Measurements from ENCODE around the gene KIF21B.

Gene KIF21B

GRCh38 chr1:201013031-201013485 lies 10.5 kb downstream of the KIF21B start:
- Histone ChIP-seq H3K4me3 (ENCODE audit: low read depth in 1 of 2, low read length in 2 of 2) (no peak overlapping the region), H3K27me3 (ENCODE audit: control insufficient read depth in 1 of 2, insufficient read depth in 2 of 2, low read length in 2 of 2) (no peaks in the 10 kb centered on the region), H3K36me3 (ENCODE audit: control insufficient read depth in 1 of 2, insufficient read depth in 2 of 2, low read length in 2 of 2) (no peaks in the 10 kb centered on the region), H3K27ac (ENCODE audit: low read depth, low read length) (no peak overlapping the region), H3K4me1 (ENCODE audit: control insufficient read depth in 1 of 2, insufficient read depth in 2 of 2, low read length in 2 of 2) (peaks cover 35 to 42% of the 10 kb centered on the region in 2 donors), H3K9ac (ENCODE audit: low read depth in 1 of 2, low read length in 2 of 2) (no peak overlapping the region), H3K9me3 (ENCODE audit: control insufficient read depth in 1 of 2, low read length in 2 of 2) (no peaks in the 10 kb centered on the region)

GRCh38 chr1:201011616-201012015 lies 11.9 kb downstream of the KIF21B start:
- Histone ChIP-seq H3K4me3 (ENCODE audit: low read depth in 1 of 2, low read length in 2 of 2) (no peak overlapping the region), H3K27me3 (ENCODE audit: control insufficient read depth in 1 of 2, insufficient read depth in 2 of 2, low read length in 2 of 2) (no peaks in the 10 kb centered on the region), H3K9me3 (ENCODE audit: control insufficient read depth in 1 of 2, low read length in 2 of 2) (no peaks in the 10 kb centered on the region), H3K36me3 (ENCODE audit: control insufficient read depth in 1 of 2, insufficient read depth in 2 of 2, low read length in 2 of 2) (no peaks in the 10 kb centered on the region), H3K4me1 (ENCODE audit: control insufficient read depth in 1 of 2, insufficient read depth in 2 of 2, low read length in 2 of 2) (peaks cover 23 to 28% of the 10 kb centered on the region in 2 donors), H3K9ac (ENCODE audit: low read depth in 1 of 2, low read length in 2 of 2) (no peak overlapping the region), H3K27ac (ENCODE audit: low read depth, low read length) (no peak overlapping the region)

- Histone ChIP-seq H3K4me1 (ENCODE audit: control insufficient read depth in 1 of 2, insufficient read depth in 2 of 2, low read length in 2 of 2) (peaks cover 8 to 13% of the 10 kb centered on the region in 2 donors), H3K9me3 (ENCODE audit: control insufficient read depth in 1 of 2, low read length in 2 of 2) (no peaks in the 10 kb centered on the region), H3K27me3 (ENCODE audit: control insufficient read depth in 1 of 2, insufficient read depth in 2 of 2, low read length in 2 of 2) (no peaks in the 10 kb centered on the region), H3K9ac (ENCODE audit: low read depth in 1 of 2, low read length in 2 of 2) (no peak overlapping the region), H3K27ac (ENCODE audit: low read depth, low read length) (no peak overlapping the region), H3K36me3 (ENCODE audit: control insufficient read depth in 1 of 2, insufficient read depth in 2 of 2, low read length in 2 of 2) (peaks cover 0 to 4% of the 10 kb centered on the region in 2 donors), H3K4me3 (ENCODE audit: low read depth in 1 of 2, low read length in 2 of 2) (no peak overlapping the region)
These were observed 13.4 kb downstream of the KIF21B start for GRCh38 chr1:201009962-201010645.

- Histone ChIP-seq H3K4me3 (ENCODE audit: low read depth in 1 of 2, low read length in 2 of 2) (no peak overlapping the region), H3K4me1 (ENCODE audit: control insufficient read depth in 1 of 2, insufficient read depth in 2 of 2, low read length in 2 of 2) (peaks cover 3 to 5% of the 10 kb centered on the region in 2 donors), H3K27ac (ENCODE audit: low read depth, low read length) (no peak overlapping the region), H3K27me3 (ENCODE audit: control insufficient read depth in 1 of 2, insufficient read depth in 2 of 2, low read length in 2 of 2) (no peaks in the 10 kb centered on the region), H3K36me3 (ENCODE audit: control insufficient read depth in 1 of 2, insufficient read depth in 2 of 2, low read length in 2 of 2) (peaks cover 0 to 4% of the 10 kb centered on the region in 2 donors), H3K9me3 (ENCODE audit: control insufficient read depth in 1 of 2, low read length in 2 of 2) (no peaks in the 10 kb centered on the region), H3K9ac (ENCODE audit: low read depth in 1 of 2, low read length in 2 of 2) (no peak overlapping the region)
These were observed 14.7 kb downstream of the KIF21B start for GRCh38 chr1:201008666-201009360.

- H3K4me1 ChIP-seq (ENCODE audit: control insufficient read depth in 1 of 2, insufficient read depth in 2 of 2, low read length in 2 of 2), result peaks cover 0 to 3% of the 10 kb centered on the region in 2 donors
- H3K4me3 ChIP-seq (ENCODE audit: low read depth in 1 of 2, low read length in 2 of 2), result no peak overlapping the region
- H3K36me3 ChIP-seq (ENCODE audit: control insufficient read depth in 1 of 2, insufficient read depth in 2 of 2, low read length in 2 of 2), result peaks cover 0 to 10% of the 10 kb centered on the region in 2 donors
- H3K27me3 ChIP-seq (ENCODE audit: control insufficient read depth in 1 of 2, insufficient read depth in 2 of 2, low read length in 2 of 2), result no peaks in the 10 kb centered on the region
- no peak overlapping the region for H3K9ac ChIP-seq (ENCODE audit: low read depth in 1 of 2, low read length in 2 of 2)
- H3K27ac ChIP-seq (ENCODE audit: low read depth, low read length), result no peak overlapping the region
- H3K9me3 ChIP-seq (ENCODE audit: control insufficient read depth in 1 of 2, low read length in 2 of 2), result no peaks in the 10 kb centered on the region
These were observed 16.0 kb downstream of the KIF21B start for GRCh38 chr1:201007481-201007880.

GRCh38 chr1:201006450-201006849 lies 17.1 kb downstream of the KIF21B start:
- peaks cover 0 to 9% of the 10 kb centered on the region in 2 donors for H3K4me1 ChIP-seq (ENCODE audit: control insufficient read depth in 1 of 2, insufficient read depth in 2 of 2, low read length in 2 of 2)
- H3K4me3 ChIP-seq (ENCODE audit: low read depth in 1 of 2, low read length in 2 of 2), result no peak overlapping the region
- no peaks in the 10 kb centered on the region for H3K27me3 ChIP-seq (ENCODE audit: control insufficient read depth in 1 of 2, insufficient read depth in 2 of 2, low read length in 2 of 2)
- H3K9me3 ChIP-seq (ENCODE audit: control insufficient read depth in 1 of 2, low read length in 2 of 2), result no peaks in the 10 kb centered on the region
- no peak overlapping the region for H3K27ac ChIP-seq (ENCODE audit: low read depth, low read length)
- H3K36me3 ChIP-seq (ENCODE audit: control insufficient read depth in 1 of 2, insufficient read depth in 2 of 2, low read length in 2 of 2), result peaks cover 0 to 10% of the 10 kb centered on the region in 2 donors
- H3K9ac ChIP-seq (ENCODE audit: low read depth in 1 of 2, low read length in 2 of 2), result no peak overlapping the region

GRCh38 chr1:201004732-201005131 lies 18.8 kb downstream of the KIF21B start:
- no peak overlapping the region for H3K9ac ChIP-seq (ENCODE audit: low read depth in 1 of 2, low read length in 2 of 2)
- peaks cover 0 to 9% of the 10 kb centered on the region in 2 donors for H3K4me1 ChIP-seq (ENCODE audit: control insufficient read depth in 1 of 2, insufficient read depth in 2 of 2, low read length in 2 of 2)
- no peak overlapping the region for H3K4me3 ChIP-seq (ENCODE audit: low read depth in 1 of 2, low read length in 2 of 2)
- H3K36me3 ChIP-seq (ENCODE audit: control insufficient read depth in 1 of 2, insufficient read depth in 2 of 2, low read length in 2 of 2), result peaks cover 0 to 10% of the 10 kb centered on the region in 2 donors
- H3K27me3 ChIP-seq (ENCODE audit: control insufficient read depth in 1 of 2, insufficient read depth in 2 of 2, low read length in 2 of 2), result no peaks in the 10 kb centered on the region
- no peaks in the 10 kb centered on the region for H3K9me3 ChIP-seq (ENCODE audit: control insufficient read depth in 1 of 2, low read length in 2 of 2)
- H3K27ac ChIP-seq (ENCODE audit: low read depth, low read length), result no peak overlapping the region

- no peak overlapping the region for H3K27ac ChIP-seq (ENCODE audit: low read depth, low read length)
These were observed 19.4 kb downstream of the KIF21B start for GRCh38 chr1:201004154-201004553.

GRCh38 chr1:201002510-201002909 lies 21.0 kb downstream of the KIF21B start:
- H3K27me3 ChIP-seq (ENCODE audit: control insufficient read depth in 1 of 2, insufficient read depth in 2 of 2, low read length in 2 of 2), result no peaks in the 10 kb centered on the region
- no peak overlapping the region for H3K4me3 ChIP-seq (ENCODE audit: low read depth in 1 of 2, low read length in 2 of 2)
- H3K4me1 ChIP-seq (ENCODE audit: control insufficient read depth in 1 of 2, insufficient read depth in 2 of 2, low read length in 2 of 2), result peaks cover 0 to 6% of the 10 kb centered on the region in 2 donors
- H3K9ac ChIP-seq (ENCODE audit: low read depth in 1 of 2, low read length in 2 of 2), result no peak overlapping the region
- no peaks in the 10 kb centered on the region for H3K9me3 ChIP-seq (ENCODE audit: control insufficient read depth in 1 of 2, low read length in 2 of 2)
- H3K27ac ChIP-seq (ENCODE audit: low read depth, low read length), result no peak overlapping the region
- H3K36me3 ChIP-seq (ENCODE audit: control insufficient read depth in 1 of 2, insufficient read depth in 2 of 2, low read length in 2 of 2), result peaks cover 0 to 15% of the 10 kb centered on the region in 2 donors

More at GRCh38 chr1:201004154-201004553, 19.4 kb downstream of the KIF21B start:
- no peak overlapping the region for H3K9ac ChIP-seq (ENCODE audit: low read depth in 1 of 2, low read length in 2 of 2)
- H3K4me3 ChIP-seq (ENCODE audit: low read depth in 1 of 2, low read length in 2 of 2), result no peak overlapping the region
- peaks cover 0 to 10% of the 10 kb centered on the region in 2 donors for H3K36me3 ChIP-seq (ENCODE audit: control insufficient read depth in 1 of 2, insufficient read depth in 2 of 2, low read length in 2 of 2)
- H3K9me3 ChIP-seq (ENCODE audit: control insufficient read depth in 1 of 2, low read length in 2 of 2), result no peaks in the 10 kb centered on the region
- H3K27me3 ChIP-seq (ENCODE audit: control insufficient read depth in 1 of 2, insufficient read depth in 2 of 2, low read length in 2 of 2), result no peaks in the 10 kb centered on the region
- peaks cover 0 to 9% of the 10 kb centered on the region in 2 donors for H3K4me1 ChIP-seq (ENCODE audit: control insufficient read depth in 1 of 2, insufficient read depth in 2 of 2, low read length in 2 of 2)

- Histone ChIP-seq H3K9ac (ENCODE audit: low read depth in 1 of 2, low read length in 2 of 2) (no peak overlapping the region), H3K4me3 (ENCODE audit: low read depth in 1 of 2, low read length in 2 of 2) (no peak overlapping the region), H3K27ac (ENCODE audit: low read depth, low read length) (no peak overlapping the region), H3K27me3 (ENCODE audit: control insufficient read depth in 1 of 2, insufficient read depth in 2 of 2, low read length in 2 of 2) (no peaks in the 10 kb centered on the region), H3K36me3 (ENCODE audit: control insufficient read depth in 1 of 2, insufficient read depth in 2 of 2, low read length in 2 of 2) (peaks cover 0 to 15% of the 10 kb centered on the region in 2 donors), H3K4me1 (ENCODE audit: control insufficient read depth in 1 of 2, insufficient read depth in 2 of 2, low read length in 2 of 2) (peaks cover 0 to 6% of the 10 kb centered on the region in 2 donors), H3K9me3 (ENCODE audit: control insufficient read depth in 1 of 2, low read length in 2 of 2) (no peaks in the 10 kb centered on the region)
These were observed 21.6 kb downstream of the KIF21B start for GRCh38 chr1:201001962-201002361.
